WTC11 (cell line): ENCODE results near the gene MSANTD1.

Experiments used
- CTCF ChIP-seq: fragments of 200-600 bp; IDR thresholded peaks from 2 replicates; pipeline ENCODE4 v1.8.0; 2022; ENCODE audit warnings: antibody characterized with exemption
- NFYB ChIP-seq: sonication (generic); formaldehyde crosslinking; conservative IDR thresholded peaks from 2 replicates; pipeline ENCODE4 v1.8.0; 2022; ENCODE audit warnings: low read depth, missing genetic modification reagents
- USF1 ChIP-seq: sonication (generic); formaldehyde crosslinking; IDR thresholded peaks from 2 replicates; pipeline ENCODE4 v1.8.0; 2022; ENCODE audit warnings: mild to moderate bottlenecking, missing genetic modification reagents
- USF2 ChIP-seq: sonication (generic); formaldehyde crosslinking; IDR thresholded peaks from 2 replicates; pipeline ENCODE4 v1.8.1; 2023; ENCODE audit warnings: mild to moderate bottlenecking, missing genetic modification reagents, moderate library complexity
- ZBTB43 ChIP-seq: sonication (generic); formaldehyde crosslinking; IDR thresholded peaks from 2 replicates; pipeline ENCODE4 v1.8.1; 2023; ENCODE audit warnings: mild to moderate bottlenecking, missing genetic modification reagents
- ZNF263 ChIP-seq: sonication (generic); formaldehyde crosslinking; IDR thresholded peaks from 2 replicates; pipeline ENCODE4 v1.8.1; 2022; ENCODE audit warnings: low read depth, mild to moderate bottlenecking, moderate library complexity, missing genetic modification reagents

GRCh38 chr4:3301450-3302172, 52.7 kb downstream of the MSANTD1 start:
- TF ChIP-seq ZNF263 (CRISPR knock-in tag) (no peak), NFYB (CRISPR knock-in tag) (no peak), USF2 (no peak), CTCF (no peak), ZBTB43 (CRISPR knock-in tag) (no peak), USF1 (CRISPR knock-in tag) (no peak)
